H9 (cell line): ENCODE measurements around the gene NTMT2. TPM values are rescaled to one million over a fixed set of nuclear protein-coding genes. Genes with fewer than 3 reads are reported as not detected.

Experiments used
- DNase-seq: peaks from one replicate; pipeline ENCODE4 v3.0.0-alpha.2; 2017
- H2AFZ ChIP-seq: one replicate; pipeline ENCODE4 v1.6.1; 2013; ENCODE audit warnings: mild to moderate bottlenecking, low read length, control low read depth, moderate library complexity
- H2AK5ac ChIP-seq: 2 replicates; pipeline ENCODE4 v1.6.1; 2013; ENCODE audit warnings: low read length, control low read depth, mixed read lengths; ENCODE audit not compliant: insufficient read length
- H2BK120ac ChIP-seq: one replicate; pipeline ENCODE4 v1.6.1; 2013; ENCODE audit warnings: low read depth, mild to moderate bottlenecking, low read length, control low read depth, inconsistent platforms; ENCODE audit not compliant: poor library complexity, severe bottlenecking
- H2BK12ac ChIP-seq: 2 replicates; pipeline ENCODE4 v1.6.1; 2013; ENCODE audit warnings: low read length, control low read depth, mixed read lengths, low read depth; ENCODE audit not compliant: insufficient read length
- H2BK15ac ChIP-seq: 2 replicates; pipeline ENCODE4 v1.6.1; 2013; ENCODE audit warnings: low read depth, low read length, control low read depth
- H2BK20ac ChIP-seq: one replicate; pipeline ENCODE4 v1.6.1; 2013; ENCODE audit warnings: low read depth, mild to moderate bottlenecking, low read length, control low read depth, inconsistent platforms; ENCODE audit not compliant: poor library complexity, severe bottlenecking
- H2BK5ac ChIP-seq: 2 replicates; pipeline ENCODE4 v1.6.1; 2013; ENCODE audit warnings: low read length, control low read depth, mixed read lengths; ENCODE audit not compliant: insufficient read length
- H3K14ac ChIP-seq: 2 replicates; pipeline ENCODE4 v1.6.1; 2013; ENCODE audit warnings: low read length, control low read depth; ENCODE audit not compliant: insufficient read depth
- H3K18ac ChIP-seq: 2 replicates; pipeline ENCODE4 v1.6.1; 2013; ENCODE audit warnings: low read depth, mild to moderate bottlenecking, mixed read lengths, low read length, control low read depth; ENCODE audit not compliant: insufficient read length
- H3K23ac ChIP-seq: 2 replicates; pipeline ENCODE4 v1.6.1; 2013; ENCODE audit warnings: low read length, control low read depth, mixed read lengths, low read depth; ENCODE audit not compliant: insufficient read length
- H3K23me2 ChIP-seq: 2 replicates; pipeline ENCODE4 v1.6.1; 2013; ENCODE audit warnings: low read depth, mild to moderate bottlenecking, mixed read lengths, low read length, control low read depth; ENCODE audit not compliant: insufficient read length, poor library complexity, severe bottlenecking
- H3K27ac ChIP-seq: 2 replicates; pipeline ENCODE4 v1.5.1; 2013; ENCODE audit warnings: low read length, control low read depth, mixed read lengths, low read depth; ENCODE audit not compliant: insufficient read length
- H3K27me3 ChIP-seq: 2 replicates; pipeline ENCODE4 v1.6.1; 2013; ENCODE audit warnings: low read length, control low read depth, inconsistent platforms; ENCODE audit not compliant: insufficient read depth
- H3K4ac ChIP-seq: 2 replicates; pipeline ENCODE4 v1.6.1; 2013; ENCODE audit warnings: low read depth, mild to moderate bottlenecking, control low read depth, inconsistent platforms, low read length, moderate library complexity
- H3K4me1 ChIP-seq: 2 replicates; pipeline ENCODE4 v1.6.1; 2013; ENCODE audit warnings: low read length, control low read depth, inconsistent platforms; ENCODE audit not compliant: insufficient read depth
- H3K4me2 ChIP-seq: 2 replicates; pipeline ENCODE4 v1.6.1; 2013; ENCODE audit warnings: low read length, control low read depth, mixed read lengths; ENCODE audit not compliant: insufficient read length, insufficient read depth
- H3K56ac ChIP-seq: 2 replicates; pipeline ENCODE4 v1.6.1; 2013; ENCODE audit warnings: low read depth, mild to moderate bottlenecking, mixed read lengths, low read length, control low read depth; ENCODE audit not compliant: insufficient read length
- H3K79me1 ChIP-seq: 2 replicates; pipeline ENCODE4 v1.6.1; 2013; ENCODE audit warnings: low read depth, mild to moderate bottlenecking, moderate library complexity, low read length, control low read depth, inconsistent platforms; ENCODE audit not compliant: insufficient read depth, poor library complexity, severe bottlenecking
- H3K79me2 ChIP-seq: 2 replicates; pipeline ENCODE4 v1.6.1; 2013; ENCODE audit warnings: low read length, control low read depth, inconsistent platforms; ENCODE audit not compliant: insufficient read depth
- H3K9ac ChIP-seq: 2 replicates; pipeline ENCODE4 v1.6.1; 2013; ENCODE audit warnings: low read length, control low read depth, mixed read lengths; ENCODE audit not compliant: insufficient read length; ENCODE audit errors: extremely low read depth
- H3K9me3 ChIP-seq: one replicate; pipeline ENCODE4 v1.6.1; 2013; ENCODE audit warnings: low read depth, low read length, inconsistent platforms; ENCODE audit not compliant: control insufficient read depth
- H3T11ph ChIP-seq: one replicate; pipeline ENCODE4 v1.6.1; 2013; ENCODE audit warnings: mild to moderate bottlenecking, low read length, control low read depth, inconsistent platforms
- H4K20me1 ChIP-seq: one replicate; pipeline ENCODE4 v1.6.1; 2013; ENCODE audit not compliant: control insufficient read depth, insufficient read length, insufficient read depth
- H4K5ac ChIP-seq: 2 replicates; pipeline ENCODE4 v1.6.1; 2013; ENCODE audit warnings: low read depth, mild to moderate bottlenecking, mixed read lengths, low read length, control low read depth; ENCODE audit not compliant: insufficient read length
- H4K8ac ChIP-seq: replicated peaks from 2 replicates; pipeline ENCODE4 v1.6.1; 2013; ENCODE audit warnings: low read length, control low read depth, mixed read lengths, low read depth; ENCODE audit not compliant: insufficient read length
- H4K91ac ChIP-seq: 2 replicates; pipeline ENCODE4 v1.6.1; 2013; ENCODE audit warnings: low read depth, mild to moderate bottlenecking, moderate library complexity, mixed read lengths, low read length, control low read depth; ENCODE audit not compliant: insufficient read length
- H3K27ac Mint-ChIP-seq, 3 experiments: 2 replicates in 2 of 3; 3 replicates in 1 of 3; pipeline ENCODE4 v1.8.0; 2020 to 2021; ENCODE audit warnings: mixed read lengths in 3 of 3, mild to moderate bottlenecking in 1 of 3, moderate library complexity in 1 of 3
- H3K27me3 Mint-ChIP-seq: 2 replicates; pipeline ENCODE4 v1.8.0; 2021; ENCODE audit warnings: low read depth, mild to moderate bottlenecking, moderate library complexity, mixed read lengths
- H3K36me3 Mint-ChIP-seq, 3 experiments: 2 replicates in 2 of 3; 3 replicates in 1 of 3; pipeline ENCODE4 v1.8.0; 2020 to 2021; ENCODE audit warnings: low read depth in 3 of 3, mixed read lengths in 3 of 3; ENCODE audit not compliant: insufficient read depth in 1 of 3
- H3K4me1 Mint-ChIP-seq, 2 experiments: 2 replicates each; pipeline ENCODE4 v1.8.0; 2020; ENCODE audit warnings: mixed read lengths in 2 of 2
- H3K4me3 Mint-ChIP-seq, 2 experiments: 2 replicates in 1 of 2; 3 replicates in 1 of 2; pipeline ENCODE4 v1.8.0; 2020 to 2021; ENCODE audit warnings: mild to moderate bottlenecking in 2 of 2, mixed read lengths in 2 of 2, moderate library complexity in 1 of 2
- H3K9me3 Mint-ChIP-seq, 2 experiments: 2 replicates in 1 of 2; 3 replicates in 1 of 2; pipeline ENCODE4 v1.8.0; 2020; ENCODE audit warnings: mild to moderate bottlenecking in 2 of 2, mixed read lengths in 2 of 2, moderate library complexity in 1 of 2
- CTCF ChIP-seq: fragments of 200-600 bp; sonication (generic); conservative IDR thresholded peaks from 3 replicates; pipeline ENCODE4 v1.8.0; 2021; ENCODE audit warnings: antibody characterized with exemption, mild to moderate bottlenecking
- WGBS: extraction: QIAGEN DNeasy Blood & Tissue Kit; methylation state at CpG from one replicate; pipeline ENCODE4 v1.1.7; 2013; ENCODE audit warnings: missing lambda C conversion rate, low lambda C conversion rate, mixed read lengths; ENCODE audit not compliant: insufficient read length; ENCODE audit errors: extremely low coverage; 5-methylcytosine and 5-hydroxymethylcytosine counted together
- total RNA-seq: library from RNA; stranded (reverse); gene quantifications from 2 replicates; pipeline ENCODE4 v1.2.1, GENCODE V29; 2021

Gene NTMT2
- total RNA-seq, 1 experiment from 2014 or later: 0.28 TPM

- Mint-ChIP-seq H3K4me3 (no peak overlapping the region), H3K36me3 (no peaks in the 10 kb centered on the region), H3K27ac (no peak overlapping the region), H3K4me1 (no peaks in the 10 kb centered on the region), H3K9me3 (no peaks in the 10 kb centered on the region), H3K27me3 (no peaks in the 10 kb centered on the region)
- Histone ChIP-seq H3K27ac (no peak overlapping the region), H3K4me1 (no peaks in the 10 kb centered on the region), H2BK120ac (no peak overlapping the region), H2BK20ac (no peak overlapping the region), H3K56ac (no peak overlapping the region), H4K5ac (no peak overlapping the region), H3K79me2 (no peaks in the 10 kb centered on the region), H3K9me3 (no peaks in the 10 kb centered on the region), H3K9ac (no peak overlapping the region), H4K91ac (no peak overlapping the region), H3K14ac (no peak overlapping the region), H3K23ac (no peak overlapping the region), H3K23me2 (no peaks in the 10 kb centered on the region), H4K8ac (no peak overlapping the region), H2BK12ac (no peak overlapping the region), H2AK5ac (no peak overlapping the region), H3K18ac (no peak overlapping the region), H3T11ph (no peak overlapping the region), H3K4me2 (no peak overlapping the region), H3K27me3 (no peaks in the 10 kb centered on the region), H2BK15ac (no peak overlapping the region), H4K20me1 (no peaks in the 10 kb centered on the region), H2AFZ (no peak overlapping the region), H2BK5ac (no peak overlapping the region), H3K79me1 (no peaks in the 10 kb centered on the region), H3K4ac (no peak overlapping the region)
- WGBS: no CpG with 5 or more reads among the region's 4 CpGs
- DNase-seq: no peak
- no peak for TF ChIP-seq CTCF
Measured at GRCh38 chr1:170164103-170164763, 18.5 kb downstream of the NTMT2 start.
